Measurements from ENCODE around the gene MRPL54. TPM values are rescaled to one million over a fixed set of nuclear protein-coding genes. Genes with fewer than 3 reads are reported as not detected.

The MRPL54 gene
- total RNA-seq, 1 experiment from 2014 or later = 67.1 TPM

- no peak overlapping the region for H3K27ac ChIP-seq (ENCODE audit: low read depth, low read length)
- ChIA-PET POLR2A (no interaction called here), CTCF (no interaction called here), RAD21 (ENCODE audit: low non-redundant PET in 1 of 2, low total read pairs in 2 of 2, uncharacterized antibody in 2 of 2, unreplicated experiment in 2 of 2) (no interaction called here)
- no peak for DNase-seq (ENCODE audit: low read depth, low spot score)
- no peaks in the 10 kb centered on the region for H3K4me1 ChIP-seq (ENCODE audit: control insufficient read depth in 1 of 2, insufficient read depth in 2 of 2, low read length in 2 of 2)
- no peak overlapping the region for H3K4me2 ChIP-seq (ENCODE audit: low read length)
- H3K79me2 ChIP-seq (ENCODE audit: insufficient read depth, low read length) = no peaks in the 10 kb centered on the region
- H4K20me1 ChIP-seq (ENCODE audit: insufficient read depth) = no peaks in the 10 kb centered on the region
- no peak for ATAC-seq
- TF ChIP-seq POLR2AphosphoS5 (IDR thresholded peaks at IDR 0.05; ENCODE audit: low read depth, low read length) (no peak), EZH2 (IDR thresholded peaks at IDR 0.05) (no peak), CTCF (IDR thresholded peaks at IDR 0.05 in 2 of 3, conservative IDR thresholded peaks at IDR 0.05 in 1 of 3; ENCODE audit: borderline replicate concordance in 1 of 3, insufficient read depth in 1 of 3, low read depth in 2 of 3, low read length in 2 of 3) (no peak), CBX3 (IDR thresholded peaks at IDR 0.05; ENCODE audit: low read depth) (no peak), ELF1 (IDR thresholded peaks at IDR 0.05; ENCODE audit: borderline replicate concordance, low read depth) (no peak), SP1 (IDR thresholded peaks at IDR 0.05; ENCODE audit: low read depth) (no peak), MAX (IDR thresholded peaks at IDR 0.05) (no peak), SIN3A (IDR thresholded peaks at IDR 0.05; ENCODE audit: low read depth) (no peak), RAD21 (IDR thresholded peaks at IDR 0.05; ENCODE audit: low read depth) (no peak), EGR1 (IDR thresholded peaks at IDR 0.05; ENCODE audit: low read depth) (no peak), POLR2A (IDR thresholded peaks at IDR 0.05; ENCODE audit: borderline replicate concordance, extremely low read depth, insufficient read depth, insufficient read length) (no peak), YY1 (IDR thresholded peaks at IDR 0.05; ENCODE audit: extremely low read depth, insufficient replicate concordance, low read depth, low read length) (no peak), REST (IDR thresholded peaks at IDR 0.05; ENCODE audit: low read depth) (no peak), ZNF274 (IDR thresholded peaks at IDR 0.05; ENCODE audit: low read depth, low read length) (no peak), ZBTB33 (IDR thresholded peaks at IDR 0.05; ENCODE audit: extremely low read depth, insufficient replicate concordance, low read length) (no peak), EZH2phosphoT487 (IDR thresholded peaks at IDR 0.05; ENCODE audit: borderline replicate concordance) (no peak), ZFX (IDR thresholded peaks at IDR 0.05) (no peak), JUND (IDR thresholded peaks at IDR 0.05) (no peak), TCF7L2 (IDR thresholded peaks at IDR 0.05; ENCODE audit: borderline replicate concordance, extremely low read depth, insufficient read depth, insufficient read length) (no peak)
- peaks cover 0 to 5% of the 10 kb centered on the region in 2 experiments; a peak in 2 of 4 replicates for H3K9me3 ChIP-seq (ENCODE audit: control insufficient read depth in 1 of 2, insufficient read depth in 1 of 2, low read depth in 1 of 2, low read length in 2 of 2)
- no peak overlapping the region for H3K4me3 ChIP-seq (replicated peaks in 1 of 2; ENCODE audit: low read depth in 1 of 2, low read length in 2 of 2)
- intact Hi-C loops (cut with micrococcal nuclease) = no loop called here
- no peaks in the 10 kb centered on the region for H3K9me2 ChIP-seq (ENCODE audit: insufficient read depth)
- BruUV-seq (replicated peaks) = no TSS peak
- no peaks in the 10 kb centered on the region for H3K27me3 ChIP-seq (ENCODE audit: insufficient read depth, low read length)
- no peaks in the 10 kb centered on the region for H3K36me3 ChIP-seq (ENCODE audit: control insufficient read depth in 1 of 2, insufficient read depth in 2 of 2, low read length in 2 of 2)
- no peak overlapping the region for H2AFZ ChIP-seq (ENCODE audit: low read depth, low read length, poor library complexity, severe bottlenecking)
- no peak overlapping the region for H3K9ac ChIP-seq (ENCODE audit: low read length)
These were observed 43.4 kb downstream of the MRPL54 start for GRCh38 chr19:3805859-3806258.

Measured in HCT116 (cell line).